Thoracic aorta (tissue), 2 donors: ENCODE measurements around the gene DPP6. TPM values are rescaled to one million over a fixed set of nuclear protein-coding genes. Genes with fewer than 3 reads are reported as not detected.

ENCODE experiments used
- ATAC-seq: fragments of 150-250 bp; one replicate; pipeline ENCODE4 v1.8.0; 2017; ENCODE audit warnings: low read depth; ENCODE audit not compliant: insufficient number of reproducible peaks, low FRiP score
- DNase-seq: peaks from one replicate; pipeline ENCODE4 v3.0.0-alpha.2; 2020; ENCODE audit warnings: low spot score
- H3K27ac ChIP-seq, 2 donors: fragments of 200-600 bp; sonication (generic); 1 replicate in 1 of 2; 2 replicates in 1 of 2; pipeline ENCODE4 v1.5.1; 2016; ENCODE audit warnings: mild to moderate bottlenecking in 2 of 2, moderate library complexity in 2 of 2
- H3K27me3 ChIP-seq: fragments of 200-600 bp; sonication (generic); replicated peaks from 2 replicates; pipeline ENCODE4 v1.6.0; 2016; ENCODE audit warnings: mild to moderate bottlenecking; ENCODE audit not compliant: insufficient read depth
- H3K36me3 ChIP-seq: fragments of 200-600 bp; sonication (generic); one replicate; pipeline ENCODE4 v1.5.1; 2016
- H3K4me1 ChIP-seq, 2 donors: fragments of 200-600 bp; sonication (generic); 1 replicate in 1 of 2; 2 replicates in 1 of 2; pipeline versions ENCODE4 v1.5.1 to v1.6.0; 2016; ENCODE audit warnings: low read depth in 2 of 2, mild to moderate bottlenecking in 1 of 2; ENCODE audit not compliant: control insufficient read depth in 1 of 2
- H3K4me3 ChIP-seq: fragments of 200-600 bp; sonication (generic); 2 replicates; pipeline ENCODE4 v1.5.1; 2016; ENCODE audit warnings: mild to moderate bottlenecking
- H3K9me3 ChIP-seq: fragments of 200-600 bp; sonication (generic); 2 replicates; pipeline ENCODE4 v1.5.1; 2016
- total RNA-seq, 2 donors: library from RNA; depleted of rRNA; stranded (reverse); fragments of >200 nt; gene quantifications; one replicate each; pipeline versions ENCODE4 v1.1.0 to v1.2.3, GENCODE V29; 2016
- TF ChIP-seq, protein P1 (sequence below): fragments of 200-600 bp; sonication (generic); IDR thresholded peaks from one replicate; pipeline ENCODE4 v1.5.1; 2019; ENCODE audit warnings: antibody characterized with exemption

Gene DPP6
- total RNA-seq, 2 donors from 2014 or later = not detected

GRCh38 chr7:154640266-154640865, 588.2 kb downstream of the DPP6 start:
- TF ChIP-seq, protein P1, sequence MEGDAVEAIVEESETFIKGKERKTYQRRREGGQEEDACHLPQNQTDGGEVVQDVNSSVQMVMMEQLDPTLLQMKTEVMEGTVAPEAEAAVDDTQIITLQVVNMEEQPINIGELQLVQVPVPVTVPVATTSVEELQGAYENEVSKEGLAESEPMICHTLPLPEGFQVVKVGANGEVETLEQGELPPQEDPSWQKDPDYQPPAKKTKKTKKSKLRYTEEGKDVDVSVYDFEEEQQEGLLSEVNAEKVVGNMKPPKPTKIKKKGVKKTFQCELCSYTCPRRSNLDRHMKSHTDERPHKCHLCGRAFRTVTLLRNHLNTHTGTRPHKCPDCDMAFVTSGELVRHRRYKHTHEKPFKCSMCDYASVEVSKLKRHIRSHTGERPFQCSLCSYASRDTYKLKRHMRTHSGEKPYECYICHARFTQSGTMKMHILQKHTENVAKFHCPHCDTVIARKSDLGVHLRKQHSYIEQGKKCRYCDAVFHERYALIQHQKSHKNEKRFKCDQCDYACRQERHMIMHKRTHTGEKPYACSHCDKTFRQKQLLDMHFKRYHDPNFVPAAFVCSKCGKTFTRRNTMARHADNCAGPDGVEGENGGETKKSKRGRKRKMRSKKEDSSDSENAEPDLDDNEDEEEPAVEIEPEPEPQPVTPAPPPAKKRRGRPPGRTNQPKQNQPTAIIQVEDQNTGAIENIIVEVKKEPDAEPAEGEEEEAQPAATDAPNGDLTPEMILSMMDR = no peak
- no peaks in the 10 kb centered on the region for H3K36me3 ChIP-seq
- DNase-seq (no peak), ATAC-seq (no peak)
- no peaks in the 10 kb centered on the region for H3K27me3 ChIP-seq
- H3K27ac ChIP-seq = no peak overlapping the region
- no peaks in the 10 kb centered on the region for H3K4me1 ChIP-seq
- H3K4me3 ChIP-seq = no peak overlapping the region
- no peaks in the 10 kb centered on the region for H3K9me3 ChIP-seq

- Histone ChIP-seq H3K4me1 (no peaks in the 10 kb centered on the region), H3K4me3 (no peak overlapping the region), H3K27ac (no peak overlapping the region), H3K9me3 (no peaks in the 10 kb centered on the region), H3K27me3 (no peaks in the 10 kb centered on the region), H3K36me3 (no peaks in the 10 kb centered on the region)
- DNase-seq (no peak), ATAC-seq (no peak)
- TF ChIP-seq, protein P1 = no peak
Observed at GRCh38 chr7:154640917-154641316, 588.7 kb downstream of the DPP6 start.

GRCh38 chr7:154644366-154644765, 592.2 kb downstream of the DPP6 start:
- Histone ChIP-seq H3K36me3 (no peaks in the 10 kb centered on the region), H3K27me3 (no peaks in the 10 kb centered on the region), H3K4me1 (no peaks in the 10 kb centered on the region), H3K27ac (no peak overlapping the region), H3K9me3 (no peaks in the 10 kb centered on the region), H3K4me3 (no peak overlapping the region)
- ATAC-seq = no peak
- TF ChIP-seq, protein P1 = no peak
- no peak for DNase-seq

GRCh38 chr7:154646126-154647013, 594.2 kb downstream of the DPP6 start:
- ATAC-seq (no peak), DNase-seq (no peak)
- Histone ChIP-seq H3K4me3 (no peak overlapping the region), H3K27me3 (no peaks in the 10 kb centered on the region), H3K36me3 (no peaks in the 10 kb centered on the region), H3K4me1 (no peaks in the 10 kb centered on the region), H3K27ac (no peak overlapping the region), H3K9me3 (no peaks in the 10 kb centered on the region)
- TF ChIP-seq, protein P1 = no peak

DNA sequence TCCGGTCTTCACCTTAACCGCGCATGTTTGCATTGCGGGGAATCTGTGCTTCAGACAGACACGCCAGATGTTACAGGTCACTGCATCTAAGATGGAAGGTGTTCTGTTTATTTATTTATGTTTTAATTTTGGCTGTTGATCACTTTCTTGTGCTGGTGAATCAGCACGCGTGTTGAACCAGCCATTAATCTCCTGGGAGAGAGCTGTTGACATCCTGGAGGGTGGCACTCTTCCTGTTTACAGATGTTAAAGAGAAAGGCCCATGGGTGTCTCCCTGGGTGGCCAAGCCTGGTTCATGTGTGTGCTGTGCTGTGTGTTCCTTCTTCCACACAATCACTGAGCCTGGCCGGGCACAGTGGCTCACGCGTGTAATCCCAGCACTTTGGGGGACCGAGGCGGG, 595.4 kb downstream of the DPP6 start:
- ATAC-seq = no peak
- H3K36me3 ChIP-seq = no peaks in the 10 kb centered on the region
- no peak for DNase-seq
- H3K27ac ChIP-seq = no peak overlapping the region
- H3K9me3 ChIP-seq = no peaks in the 10 kb centered on the region
- no peaks in the 10 kb centered on the region for H3K4me1 ChIP-seq
- TF ChIP-seq, protein P1 = no peak
- no peak overlapping the region for H3K4me3 ChIP-seq
- no peaks in the 10 kb centered on the region for H3K27me3 ChIP-seq
